Neural cell (in vitro differentiated cells): ENCODE measurements around the gene ZBTB7C. TPM values are rescaled to one million over a fixed set of nuclear protein-coding genes. Genes with fewer than 3 reads are reported as not detected.

Experiments used
- H2AFZ ChIP-seq: fragments of 200-600, 300-800 bp; sonication (generic), shearing (Covaris generic); 2 replicates; pipeline ENCODE4 v1.6.0; 2014; ENCODE audit warnings: low read depth, mild to moderate bottlenecking, antibody characterized with exemption, low read length, moderate library complexity
- H3F3A ChIP-seq: fragments of 200-600 bp; shearing (Covaris generic); 2 replicates; pipeline ENCODE4 v1.6.1; 2016; ENCODE audit warnings: mild to moderate bottlenecking, moderate library complexity, mixed read lengths, antibody characterized with exemption, low read length; ENCODE audit not compliant: insufficient read depth, poor library complexity, severe bottlenecking
- H3K27ac ChIP-seq: fragments of 200-600, 300-800 bp; sonication (generic), shearing (Covaris generic); 2 replicates; pipeline ENCODE4 v1.5.1; 2014; ENCODE audit warnings: mild to moderate bottlenecking, low read length, moderate library complexity
- H3K27me3 ChIP-seq: fragments of 300-800, 200-600 bp; sonication (generic), shearing (Covaris generic); 2 replicates; pipeline ENCODE4 v1.6.0; 2014; ENCODE audit warnings: mild to moderate bottlenecking, low read depth, low read length, moderate library complexity; ENCODE audit not compliant: insufficient read depth
- H3K36me3 ChIP-seq: fragments of 300-800, 200-600 bp; sonication (generic), shearing (Covaris generic); 2 replicates; pipeline ENCODE4 v1.5.1; 2014; ENCODE audit warnings: mild to moderate bottlenecking, antibody characterized with exemption, low read length, moderate library complexity; ENCODE audit not compliant: insufficient read depth
- H3K4me2 ChIP-seq: fragments of 300-800, 200-600 bp; sonication (generic), shearing (Covaris generic); 2 replicates; pipeline ENCODE4 v1.6.0; 2014; ENCODE audit warnings: mild to moderate bottlenecking, low read length
- H3K4me3 ChIP-seq: fragments of 300-800, 200-600 bp; sonication (generic), shearing (Covaris generic); 2 replicates; pipeline ENCODE4 v1.5.1; 2014; ENCODE audit warnings: mild to moderate bottlenecking, low read length, moderate library complexity
- H3K79me2 ChIP-seq: fragments of 200-600 bp; shearing (Covaris generic); replicated peaks from 2 replicates; pipeline ENCODE4 v1.6.0; 2014; ENCODE audit warnings: mild to moderate bottlenecking, low read length, moderate library complexity; ENCODE audit not compliant: insufficient read depth
- H3K9ac ChIP-seq: fragments of 300-800, 200-600 bp; sonication (generic), shearing (Covaris generic); 2 replicates; pipeline ENCODE4 v1.6.1; 2016; ENCODE audit warnings: mild to moderate bottlenecking, low read length, mixed read lengths
- H3K9me2 ChIP-seq: fragments of 200-600 bp; shearing (Covaris generic); 2 replicates; pipeline ENCODE4 v1.6.1; 2016; ENCODE audit warnings: mild to moderate bottlenecking, low read length, mixed read lengths; ENCODE audit not compliant: insufficient read depth
- H3K9me3 ChIP-seq: fragments of 200-600, 300-800 bp; sonication (generic), shearing (Covaris generic); 2 replicates; pipeline ENCODE4 v1.6.1; 2016; ENCODE audit warnings: mild to moderate bottlenecking, mixed run types, low read length, moderate library complexity, mixed read lengths
- H4K20me1 ChIP-seq: fragments of 200-600 bp; shearing (Covaris generic); 2 replicates; pipeline ENCODE4 v1.6.1; 2016; ENCODE audit warnings: mild to moderate bottlenecking, mixed run types; ENCODE audit not compliant: insufficient read depth
- CTCF ChIP-seq: fragments of 450-650 bp; IDR thresholded peaks from 2 replicates; pipeline ENCODE4 v1.5.1; 2014; ENCODE audit warnings: antibody characterized with exemption, mild to moderate bottlenecking, moderate library complexity; ENCODE audit not compliant: poor library complexity, severe bottlenecking
- EP300 ChIP-seq: fragments of 450-650 bp; conservative IDR thresholded peaks from 2 replicates; pipeline ENCODE4 v1.6.1; 2014; ENCODE audit warnings: antibody characterized with exemption, mild to moderate bottlenecking, moderate library complexity; ENCODE audit not compliant: poor library complexity, severe bottlenecking
- EZH2 ChIP-seq: fragments of 200-600, 300-800 bp; shearing (Covaris generic), sonication (generic); IDR thresholded peaks from 2 replicates; pipeline ENCODE4 v1.6.1; 2014; ENCODE audit warnings: antibody characterized with exemption, low read length, borderline replicate concordance, mild to moderate bottlenecking; ENCODE audit not compliant: insufficient read depth, poor library complexity, severe bottlenecking
- MXI1 ChIP-seq: fragments of 450-650 bp; conservative IDR thresholded peaks from 2 replicates; pipeline ENCODE4 v1.6.1; 2014; ENCODE audit warnings: antibody characterized with exemption, mild to moderate bottlenecking; ENCODE audit not compliant: poor library complexity, severe bottlenecking
- POLR2AphosphoS5 ChIP-seq: IDR thresholded peaks from 2 replicates; pipeline ENCODE4 v1.6.1; 2012
- RAD21 ChIP-seq: fragments of 450-650 bp; conservative IDR thresholded peaks from 2 replicates; pipeline ENCODE4 v1.6.1; 2014; ENCODE audit warnings: antibody characterized with exemption, mild to moderate bottlenecking, moderate library complexity
- SMC3 ChIP-seq: fragments of 450-650 bp; conservative IDR thresholded peaks from 2 replicates; pipeline ENCODE4 v1.6.1; 2014; ENCODE audit warnings: antibody characterized with exemption, mild to moderate bottlenecking, moderate library complexity; ENCODE audit not compliant: poor library complexity
- TAF1 ChIP-seq: IDR thresholded peaks from 2 replicates; pipeline ENCODE4 v1.6.1; 2012; ENCODE audit warnings: low read depth
- polyA plus RNA-seq: library from polyadenylated mRNA; depleted of rRNA; stranded (reverse); fragments of >200 nt; gene quantifications from 2 replicates; pipeline ENCODE4 v1.2.3, GENCODE V29; 2014
- TF ChIP-seq, protein P1 (sequence below): IDR thresholded peaks from 2 replicates; pipeline ENCODE4 v1.6.1; 2012; ENCODE audit warnings: borderline replicate concordance

ZBTB7C gene
- polyA plus RNA-seq, 1 donor from 2014 or later, result 2.4 TPM

DNA sequence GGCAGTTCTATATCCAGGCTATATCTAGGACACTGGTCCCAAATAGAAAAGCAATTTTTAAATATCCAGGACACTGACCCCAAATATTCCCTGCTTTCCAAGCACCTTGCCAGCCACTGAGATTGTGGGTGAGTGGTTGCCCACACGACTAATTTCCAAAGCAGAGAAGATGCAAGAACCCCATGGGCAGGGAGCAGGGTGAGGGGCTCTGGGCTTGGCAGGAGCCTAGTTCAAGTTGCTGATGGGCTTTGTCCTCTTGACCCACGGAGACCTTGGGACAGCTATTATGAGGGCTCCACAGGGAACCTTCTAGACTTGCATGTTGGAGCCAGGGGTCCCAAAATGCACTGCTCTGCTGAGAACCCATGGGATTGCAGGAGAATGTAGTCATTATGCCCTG lies 332.7 kb downstream of the ZBTB7C start:
- no peak overlapping the region for H3K27ac ChIP-seq
- no peak for TF ChIP-seq EP300
- no peak for TF ChIP-seq MXI1
- no peak for TF ChIP-seq EZH2
- TF ChIP-seq, protein P1, sequence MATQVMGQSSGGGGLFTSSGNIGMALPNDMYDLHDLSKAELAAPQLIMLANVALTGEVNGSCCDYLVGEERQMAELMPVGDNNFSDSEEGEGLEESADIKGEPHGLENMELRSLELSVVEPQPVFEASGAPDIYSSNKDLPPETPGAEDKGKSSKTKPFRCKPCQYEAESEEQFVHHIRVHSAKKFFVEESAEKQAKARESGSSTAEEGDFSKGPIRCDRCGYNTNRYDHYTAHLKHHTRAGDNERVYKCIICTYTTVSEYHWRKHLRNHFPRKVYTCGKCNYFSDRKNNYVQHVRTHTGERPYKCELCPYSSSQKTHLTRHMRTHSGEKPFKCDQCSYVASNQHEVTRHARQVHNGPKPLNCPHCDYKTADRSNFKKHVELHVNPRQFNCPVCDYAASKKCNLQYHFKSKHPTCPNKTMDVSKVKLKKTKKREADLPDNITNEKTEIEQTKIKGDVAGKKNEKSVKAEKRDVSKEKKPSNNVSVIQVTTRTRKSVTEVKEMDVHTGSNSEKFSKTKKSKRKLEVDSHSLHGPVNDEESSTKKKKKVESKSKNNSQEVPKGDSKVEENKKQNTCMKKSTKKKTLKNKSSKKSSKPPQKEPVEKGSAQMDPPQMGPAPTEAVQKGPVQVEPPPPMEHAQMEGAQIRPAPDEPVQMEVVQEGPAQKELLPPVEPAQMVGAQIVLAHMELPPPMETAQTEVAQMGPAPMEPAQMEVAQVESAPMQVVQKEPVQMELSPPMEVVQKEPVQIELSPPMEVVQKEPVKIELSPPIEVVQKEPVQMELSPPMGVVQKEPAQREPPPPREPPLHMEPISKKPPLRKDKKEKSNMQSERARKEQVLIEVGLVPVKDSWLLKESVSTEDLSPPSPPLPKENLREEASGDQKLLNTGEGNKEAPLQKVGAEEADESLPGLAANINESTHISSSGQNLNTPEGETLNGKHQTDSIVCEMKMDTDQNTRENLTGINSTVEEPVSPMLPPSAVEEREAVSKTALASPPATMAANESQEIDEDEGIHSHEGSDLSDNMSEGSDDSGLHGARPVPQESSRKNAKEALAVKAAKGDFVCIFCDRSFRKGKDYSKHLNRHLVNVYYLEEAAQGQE, result no peak
- no peak for TF ChIP-seq CTCF
- TF ChIP-seq RAD21, result no peak
- TF ChIP-seq POLR2AphosphoS5, result no peak
- TF ChIP-seq TAF1, result no peak
- no peak for TF ChIP-seq SMC3

DNA sequence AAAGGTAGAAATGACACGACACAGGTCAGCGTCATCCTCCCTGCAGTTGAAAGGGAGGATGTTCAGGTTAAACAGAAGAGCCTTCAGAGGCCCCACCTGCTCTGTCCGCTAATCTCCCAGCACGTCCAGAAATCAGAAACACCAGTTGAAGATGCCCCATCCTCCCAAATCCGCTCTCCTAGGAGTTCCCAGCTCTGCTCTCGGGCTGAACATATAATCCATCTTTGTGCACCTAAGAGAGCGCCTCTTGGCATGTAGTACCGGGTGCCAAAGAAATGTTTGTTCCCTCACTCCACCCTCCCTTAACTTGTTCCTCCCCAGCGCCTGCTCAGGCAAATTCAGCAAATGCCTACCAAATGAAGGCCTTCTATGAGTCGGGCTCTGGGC lies 333.5 kb downstream of the ZBTB7C start:
- no peaks in the 10 kb centered on the region for H3K36me3 ChIP-seq
- H3K4me3 ChIP-seq, result no peak overlapping the region
- no peak overlapping the region for H3K4me2 ChIP-seq
- no peak overlapping the region for H3K9ac ChIP-seq
- H2AFZ ChIP-seq, result no peak overlapping the region
- TF ChIP-seq EP300, result no peak
- TF ChIP-seq MXI1, result no peak
- TF ChIP-seq TAF1, result no peak
- TF ChIP-seq POLR2AphosphoS5, result no peak
- no peaks in the 10 kb centered on the region for H3F3A ChIP-seq
- no peaks in the 10 kb centered on the region for H3K27me3 ChIP-seq
- no peak overlapping the region for H3K27ac ChIP-seq
- H3K9me2 ChIP-seq, result no peaks in the 10 kb centered on the region
- H3K9me3 ChIP-seq, result no peaks in the 10 kb centered on the region
- H3K79me2 ChIP-seq, result no peaks in the 10 kb centered on the region
- H4K20me1 ChIP-seq, result no peaks in the 10 kb centered on the region

More for the DNA sequence above, 332.7 kb downstream of the ZBTB7C start:
- no peaks in the 10 kb centered on the region for H3K9me2 ChIP-seq
- no peaks in the 10 kb centered on the region for H3K9me3 ChIP-seq
- no peaks in the 10 kb centered on the region for H3K27me3 ChIP-seq
- no peaks in the 10 kb centered on the region for H3F3A ChIP-seq
- no peaks in the 10 kb centered on the region for H4K20me1 ChIP-seq
- H3K79me2 ChIP-seq, result no peaks in the 10 kb centered on the region
- H2AFZ ChIP-seq, result no peak overlapping the region
- no peak overlapping the region for H3K4me2 ChIP-seq
- H3K4me3 ChIP-seq, result no peak overlapping the region
- no peak overlapping the region for H3K9ac ChIP-seq
- no peaks in the 10 kb centered on the region for H3K36me3 ChIP-seq
